Neural cell (in vitro differentiated cells): Measurements from ENCODE around the gene TLE3. TPM values are rescaled to one million over a fixed set of nuclear protein-coding genes. Genes with fewer than 3 reads are reported as not detected.
A peak's percentile ranks its signal among the peaks of the same experiment; 100 is the strongest.

Experiments used
- H2AFZ ChIP-seq: fragments of 200-600, 300-800 bp; sonication (generic), shearing (Covaris generic); 2 replicates; pipeline ENCODE4 v1.6.0; 2014; ENCODE audit warnings: low read depth, mild to moderate bottlenecking, antibody characterized with exemption, low read length, moderate library complexity
- H3F3A ChIP-seq: fragments of 200-600 bp; shearing (Covaris generic); 2 replicates; pipeline ENCODE4 v1.6.1; 2016; ENCODE audit warnings: mild to moderate bottlenecking, moderate library complexity, mixed read lengths, antibody characterized with exemption, low read length; ENCODE audit not compliant: insufficient read depth, poor library complexity, severe bottlenecking
- H3K27ac ChIP-seq: fragments of 200-600, 300-800 bp; sonication (generic), shearing (Covaris generic); 2 replicates; pipeline ENCODE4 v1.5.1; 2014; ENCODE audit warnings: mild to moderate bottlenecking, low read length, moderate library complexity
- H3K27me3 ChIP-seq: fragments of 300-800, 200-600 bp; sonication (generic), shearing (Covaris generic); 2 replicates; pipeline ENCODE4 v1.6.0; 2014; ENCODE audit warnings: mild to moderate bottlenecking, low read depth, low read length, moderate library complexity; ENCODE audit not compliant: insufficient read depth
- H3K36me3 ChIP-seq: fragments of 300-800, 200-600 bp; sonication (generic), shearing (Covaris generic); 2 replicates; pipeline ENCODE4 v1.5.1; 2014; ENCODE audit warnings: mild to moderate bottlenecking, antibody characterized with exemption, low read length, moderate library complexity; ENCODE audit not compliant: insufficient read depth
- H3K4me2 ChIP-seq: fragments of 300-800, 200-600 bp; sonication (generic), shearing (Covaris generic); 2 replicates; pipeline ENCODE4 v1.6.0; 2014; ENCODE audit warnings: mild to moderate bottlenecking, low read length
- H3K4me3 ChIP-seq: fragments of 300-800, 200-600 bp; sonication (generic), shearing (Covaris generic); 2 replicates; pipeline ENCODE4 v1.5.1; 2014; ENCODE audit warnings: mild to moderate bottlenecking, low read length, moderate library complexity
- H3K79me2 ChIP-seq: fragments of 200-600 bp; shearing (Covaris generic); replicated peaks from 2 replicates; pipeline ENCODE4 v1.6.0; 2014; ENCODE audit warnings: mild to moderate bottlenecking, low read length, moderate library complexity; ENCODE audit not compliant: insufficient read depth
- H3K9ac ChIP-seq: fragments of 300-800, 200-600 bp; sonication (generic), shearing (Covaris generic); 2 replicates; pipeline ENCODE4 v1.6.1; 2016; ENCODE audit warnings: mild to moderate bottlenecking, low read length, mixed read lengths
- H3K9me2 ChIP-seq: fragments of 200-600 bp; shearing (Covaris generic); 2 replicates; pipeline ENCODE4 v1.6.1; 2016; ENCODE audit warnings: mild to moderate bottlenecking, low read length, mixed read lengths; ENCODE audit not compliant: insufficient read depth
- H3K9me3 ChIP-seq: fragments of 200-600, 300-800 bp; sonication (generic), shearing (Covaris generic); 2 replicates; pipeline ENCODE4 v1.6.1; 2016; ENCODE audit warnings: mild to moderate bottlenecking, mixed run types, low read length, moderate library complexity, mixed read lengths
- H4K20me1 ChIP-seq: fragments of 200-600 bp; shearing (Covaris generic); 2 replicates; pipeline ENCODE4 v1.6.1; 2016; ENCODE audit warnings: mild to moderate bottlenecking, mixed run types; ENCODE audit not compliant: insufficient read depth
- EP300 ChIP-seq: fragments of 450-650 bp; conservative IDR thresholded peaks from 2 replicates; pipeline ENCODE4 v1.6.1; 2014; ENCODE audit warnings: antibody characterized with exemption, mild to moderate bottlenecking, moderate library complexity; ENCODE audit not compliant: poor library complexity, severe bottlenecking
- EZH2 ChIP-seq: fragments of 200-600, 300-800 bp; shearing (Covaris generic), sonication (generic); IDR thresholded peaks from 2 replicates; pipeline ENCODE4 v1.6.1; 2014; ENCODE audit warnings: antibody characterized with exemption, low read length, borderline replicate concordance, mild to moderate bottlenecking; ENCODE audit not compliant: insufficient read depth, poor library complexity, severe bottlenecking
- MXI1 ChIP-seq: fragments of 450-650 bp; conservative IDR thresholded peaks from 2 replicates; pipeline ENCODE4 v1.6.1; 2014; ENCODE audit warnings: antibody characterized with exemption, mild to moderate bottlenecking; ENCODE audit not compliant: poor library complexity, severe bottlenecking
- POLR2AphosphoS5 ChIP-seq: IDR thresholded peaks from 2 replicates; pipeline ENCODE4 v1.6.1; 2012
- RAD21 ChIP-seq: fragments of 450-650 bp; conservative IDR thresholded peaks from 2 replicates; pipeline ENCODE4 v1.6.1; 2014; ENCODE audit warnings: antibody characterized with exemption, mild to moderate bottlenecking, moderate library complexity
- SMC3 ChIP-seq: fragments of 450-650 bp; conservative IDR thresholded peaks from 2 replicates; pipeline ENCODE4 v1.6.1; 2014; ENCODE audit warnings: antibody characterized with exemption, mild to moderate bottlenecking, moderate library complexity; ENCODE audit not compliant: poor library complexity
- TAF1 ChIP-seq: IDR thresholded peaks from 2 replicates; pipeline ENCODE4 v1.6.1; 2012; ENCODE audit warnings: low read depth
- polyA plus RNA-seq: library from polyadenylated mRNA; depleted of rRNA; stranded (reverse); fragments of >200 nt; gene quantifications from 2 replicates; pipeline ENCODE4 v1.2.3, GENCODE V29; 2014
- TF ChIP-seq, protein P1 (sequence below): IDR thresholded peaks from 2 replicates; pipeline ENCODE4 v1.6.1; 2012; ENCODE audit warnings: borderline replicate concordance
- TF ChIP-seq, protein P2 (sequence below): fragments of 450-650 bp; IDR thresholded peaks from 2 replicates; pipeline ENCODE4 v1.5.1; 2014; ENCODE audit warnings: antibody characterized with exemption, mild to moderate bottlenecking, moderate library complexity; ENCODE audit not compliant: poor library complexity, severe bottlenecking

The TLE3 gene
- polyA plus RNA-seq, 1 donor from 2014 or later = 27.6 TPM

DNA sequence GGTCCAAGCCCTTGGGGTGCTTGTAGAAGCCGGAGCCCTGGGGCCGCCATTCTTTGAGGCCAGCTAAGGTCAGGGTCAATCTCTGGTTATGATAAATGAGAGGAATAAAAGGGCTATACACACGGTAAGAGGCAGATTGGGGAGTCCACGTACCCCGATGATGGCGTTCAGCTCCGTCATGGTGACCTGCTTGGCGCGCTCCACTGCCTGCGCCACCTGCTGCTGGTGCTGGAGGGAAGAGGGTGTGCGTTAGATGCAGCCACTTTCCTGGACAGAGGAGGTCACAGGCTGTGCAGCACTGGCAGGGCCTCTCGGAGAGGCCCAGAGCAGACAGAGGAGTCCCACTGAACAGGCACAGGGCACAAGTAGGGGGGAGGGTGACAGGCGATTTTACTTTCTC, 23.3 kb downstream of the TLE3 start:
- Histone ChIP-seq H3K27ac (no peak overlapping the region), H3K36me3 (peaks cover 4% of the 10 kb centered on the region), H3K4me2 (no peak overlapping the region), H3K9me2 (no peaks in the 10 kb centered on the region), H3K9ac (no peak overlapping the region), H4K20me1 (no peaks in the 10 kb centered on the region), H3K9me3 (no peaks in the 10 kb centered on the region), H3F3A (peaks cover 10% of the 10 kb centered on the region), H3K27me3 (no peaks in the 10 kb centered on the region), H3K79me2 (peaks cover 41% of the 10 kb centered on the region), H2AFZ (no peak overlapping the region), H3K4me3 (no peak overlapping the region)
- no peak for TF ChIP-seq SMC3
- TF ChIP-seq, protein P1, sequence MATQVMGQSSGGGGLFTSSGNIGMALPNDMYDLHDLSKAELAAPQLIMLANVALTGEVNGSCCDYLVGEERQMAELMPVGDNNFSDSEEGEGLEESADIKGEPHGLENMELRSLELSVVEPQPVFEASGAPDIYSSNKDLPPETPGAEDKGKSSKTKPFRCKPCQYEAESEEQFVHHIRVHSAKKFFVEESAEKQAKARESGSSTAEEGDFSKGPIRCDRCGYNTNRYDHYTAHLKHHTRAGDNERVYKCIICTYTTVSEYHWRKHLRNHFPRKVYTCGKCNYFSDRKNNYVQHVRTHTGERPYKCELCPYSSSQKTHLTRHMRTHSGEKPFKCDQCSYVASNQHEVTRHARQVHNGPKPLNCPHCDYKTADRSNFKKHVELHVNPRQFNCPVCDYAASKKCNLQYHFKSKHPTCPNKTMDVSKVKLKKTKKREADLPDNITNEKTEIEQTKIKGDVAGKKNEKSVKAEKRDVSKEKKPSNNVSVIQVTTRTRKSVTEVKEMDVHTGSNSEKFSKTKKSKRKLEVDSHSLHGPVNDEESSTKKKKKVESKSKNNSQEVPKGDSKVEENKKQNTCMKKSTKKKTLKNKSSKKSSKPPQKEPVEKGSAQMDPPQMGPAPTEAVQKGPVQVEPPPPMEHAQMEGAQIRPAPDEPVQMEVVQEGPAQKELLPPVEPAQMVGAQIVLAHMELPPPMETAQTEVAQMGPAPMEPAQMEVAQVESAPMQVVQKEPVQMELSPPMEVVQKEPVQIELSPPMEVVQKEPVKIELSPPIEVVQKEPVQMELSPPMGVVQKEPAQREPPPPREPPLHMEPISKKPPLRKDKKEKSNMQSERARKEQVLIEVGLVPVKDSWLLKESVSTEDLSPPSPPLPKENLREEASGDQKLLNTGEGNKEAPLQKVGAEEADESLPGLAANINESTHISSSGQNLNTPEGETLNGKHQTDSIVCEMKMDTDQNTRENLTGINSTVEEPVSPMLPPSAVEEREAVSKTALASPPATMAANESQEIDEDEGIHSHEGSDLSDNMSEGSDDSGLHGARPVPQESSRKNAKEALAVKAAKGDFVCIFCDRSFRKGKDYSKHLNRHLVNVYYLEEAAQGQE = no peak
- no peak for TF ChIP-seq POLR2AphosphoS5
- no peak for TF ChIP-seq EZH2
- TF ChIP-seq EP300 = no peak
- TF ChIP-seq RAD21 = no peak
- no peak for TF ChIP-seq TAF1
- TF ChIP-seq, protein P2, sequence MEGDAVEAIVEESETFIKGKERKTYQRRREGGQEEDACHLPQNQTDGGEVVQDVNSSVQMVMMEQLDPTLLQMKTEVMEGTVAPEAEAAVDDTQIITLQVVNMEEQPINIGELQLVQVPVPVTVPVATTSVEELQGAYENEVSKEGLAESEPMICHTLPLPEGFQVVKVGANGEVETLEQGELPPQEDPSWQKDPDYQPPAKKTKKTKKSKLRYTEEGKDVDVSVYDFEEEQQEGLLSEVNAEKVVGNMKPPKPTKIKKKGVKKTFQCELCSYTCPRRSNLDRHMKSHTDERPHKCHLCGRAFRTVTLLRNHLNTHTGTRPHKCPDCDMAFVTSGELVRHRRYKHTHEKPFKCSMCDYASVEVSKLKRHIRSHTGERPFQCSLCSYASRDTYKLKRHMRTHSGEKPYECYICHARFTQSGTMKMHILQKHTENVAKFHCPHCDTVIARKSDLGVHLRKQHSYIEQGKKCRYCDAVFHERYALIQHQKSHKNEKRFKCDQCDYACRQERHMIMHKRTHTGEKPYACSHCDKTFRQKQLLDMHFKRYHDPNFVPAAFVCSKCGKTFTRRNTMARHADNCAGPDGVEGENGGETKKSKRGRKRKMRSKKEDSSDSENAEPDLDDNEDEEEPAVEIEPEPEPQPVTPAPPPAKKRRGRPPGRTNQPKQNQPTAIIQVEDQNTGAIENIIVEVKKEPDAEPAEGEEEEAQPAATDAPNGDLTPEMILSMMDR = no peak
- TF ChIP-seq MXI1 = no peak

DNA sequence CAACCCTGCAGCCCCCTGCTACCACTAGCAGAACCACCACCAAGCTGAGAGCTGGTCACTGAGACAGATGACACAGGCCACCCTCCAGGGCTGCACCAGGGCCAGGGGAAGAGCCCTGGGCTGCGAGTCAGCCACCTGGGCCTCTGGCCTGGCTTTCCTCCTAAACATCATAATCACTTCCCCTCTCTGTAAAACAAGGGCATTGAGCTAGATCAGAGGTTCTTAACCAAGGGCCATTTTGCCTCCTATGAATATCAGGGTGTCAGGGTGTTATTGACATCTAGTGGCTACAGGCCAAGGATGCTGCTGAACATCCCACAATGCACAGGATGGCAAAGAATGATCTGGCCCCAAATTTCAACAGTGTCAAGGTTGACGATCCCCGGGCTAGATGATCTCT, 25.2 kb downstream of the TLE3 start:
- H4K20me1 ChIP-seq = no peaks in the 10 kb centered on the region
- H3K9me3 ChIP-seq = no peaks in the 10 kb centered on the region
- peak overlapping the region; percentile 57 for H3K4me3 ChIP-seq
- H3K27ac ChIP-seq = peak overlapping the region; percentile 68
- H3K9me2 ChIP-seq = no peaks in the 10 kb centered on the region
- H3K79me2 ChIP-seq = peaks cover 38% of the 10 kb centered on the region
- H3F3A ChIP-seq = peaks cover 10% of the 10 kb centered on the region
- no peaks in the 10 kb centered on the region for H3K27me3 ChIP-seq
- H3K36me3 ChIP-seq = peaks cover 4% of the 10 kb centered on the region
- TF ChIP-seq POLR2AphosphoS5 (no peak), MXI1 (no peak), SMC3 (no peak)
- TF ChIP-seq, protein P2 = no peak
- no peak overlapping the region for H3K9ac ChIP-seq
- H2AFZ ChIP-seq = no peak overlapping the region
- H3K4me2 ChIP-seq = no peak overlapping the region
